ENCODE measurements around the gene AGBL2.

GRCh38 chr11:47642099-47642855, 72.9 kb downstream of the AGBL2 start, which contains the start of gene MTCH2:
- TF ChIP-seq, protein P1, sequence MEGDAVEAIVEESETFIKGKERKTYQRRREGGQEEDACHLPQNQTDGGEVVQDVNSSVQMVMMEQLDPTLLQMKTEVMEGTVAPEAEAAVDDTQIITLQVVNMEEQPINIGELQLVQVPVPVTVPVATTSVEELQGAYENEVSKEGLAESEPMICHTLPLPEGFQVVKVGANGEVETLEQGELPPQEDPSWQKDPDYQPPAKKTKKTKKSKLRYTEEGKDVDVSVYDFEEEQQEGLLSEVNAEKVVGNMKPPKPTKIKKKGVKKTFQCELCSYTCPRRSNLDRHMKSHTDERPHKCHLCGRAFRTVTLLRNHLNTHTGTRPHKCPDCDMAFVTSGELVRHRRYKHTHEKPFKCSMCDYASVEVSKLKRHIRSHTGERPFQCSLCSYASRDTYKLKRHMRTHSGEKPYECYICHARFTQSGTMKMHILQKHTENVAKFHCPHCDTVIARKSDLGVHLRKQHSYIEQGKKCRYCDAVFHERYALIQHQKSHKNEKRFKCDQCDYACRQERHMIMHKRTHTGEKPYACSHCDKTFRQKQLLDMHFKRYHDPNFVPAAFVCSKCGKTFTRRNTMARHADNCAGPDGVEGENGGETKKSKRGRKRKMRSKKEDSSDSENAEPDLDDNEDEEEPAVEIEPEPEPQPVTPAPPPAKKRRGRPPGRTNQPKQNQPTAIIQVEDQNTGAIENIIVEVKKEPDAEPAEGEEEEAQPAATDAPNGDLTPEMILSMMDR (IDR thresholded peaks at IDR 0.05), result no peak
- no peak for TF ChIP-seq POLR2A (IDR thresholded peaks at IDR 0.05)

Measured in lower leg skin (tissue), 3 donors.